Activated T-cell treated with anti-CD3 and anti-CD28 coated beads, Interleukin-2, amount 50 U/mL, for 72 hours (primary cell): Measurements from ENCODE around the gene OR4K15. TPM values are rescaled to one million over a fixed set of nuclear protein-coding genes. Genes with fewer than 3 reads are reported as not detected.

Experiments
- total RNA-seq, 2 donors: library from RNA; stranded (reverse); gene quantifications; one replicate each; pipeline ENCODE4 v1.2.3, GENCODE V29; 2022

The OR4K15 gene
- total RNA-seq, 2 donors from 2014 or later, result not detected

Other genes starting within 250 kb of the OR4K15 start
- not detected for gene OR4Q3, start 232.0 kb upstream of the OR4K15 start, total RNA-seq
- gene OR4M1, start 202.1 kb upstream of the OR4K15 start, total RNA-seq, result not detected
- not detected for gene OR4N2, start 171.8 kb upstream of the OR4K15 start, total RNA-seq
- not detected for gene OR4K2, start 100.4 kb upstream of the OR4K15 start, total RNA-seq
- not detected for gene OR4K5, start 55.0 kb upstream of the OR4K15 start, total RNA-seq
- gene OR4K1, start 44.7 kb upstream of the OR4K15 start, total RNA-seq, result not detected
- not detected for gene OR4Q2, start 26.6 kb downstream of the OR4K15 start, total RNA-seq
- not detected for gene OR4K14, start 43.7 kb downstream of the OR4K15 start, total RNA-seq
- not detected for gene OR4K13, start 60.4 kb downstream of the OR4K15 start, total RNA-seq
- gene OR4L1, start 84.5 kb downstream of the OR4K15 start, total RNA-seq, result not detected
- not detected for gene OR4K17, start 135.1 kb downstream of the OR4K15 start, total RNA-seq
- not detected for gene OR4N5, start 163.2 kb downstream of the OR4K15 start, total RNA-seq
- gene OR11G2, start 215.3 kb downstream of the OR4K15 start, total RNA-seq, result not detected
- not detected for gene OR11H6, start 248.1 kb downstream of the OR4K15 start, total RNA-seq